ENCODE results near the gene ASB10.

ASB10 gene

GRCh38 chr7:151210087-151210854, 23.2 kb upstream of the ASB10 start, which contains the start of gene H2BK1:
Gene H2BK1, minus strand, starts transcription at chr7:151210488. Its CDS starts 170 bp downstream, at chr7:151210318.
- DNase-seq (ENCODE audit: low read depth), result no peak

- no peak for DNase-seq (ENCODE audit: low read depth)
These were observed 22.5 kb upstream of the ASB10 start for GRCh38 chr7:151209588-151209987.

- no peak for DNase-seq (ENCODE audit: low read depth)
These were observed 21.3 kb upstream of the ASB10 start for GRCh38 chr7:151208253-151208862.

GRCh38 chr7:151207804-151208203, 20.8 kb upstream of the ASB10 start:
- DNase-seq (ENCODE audit: low read depth), result no peak

- DNase-seq (ENCODE audit: low read depth), result no peak
These were observed 20.3 kb upstream of the ASB10 start for GRCh38 chr7:151207315-151207714.

- no peak for DNase-seq (ENCODE audit: low read depth)
These were observed 19.9 kb upstream of the ASB10 start for GRCh38 chr7:151206914-151207313.

GRCh38 chr7:151205730-151206129, 18.7 kb upstream of the ASB10 start:
- no peak for DNase-seq (ENCODE audit: low read depth)

- no peak for DNase-seq (ENCODE audit: low read depth)
These were observed 17.5 kb upstream of the ASB10 start for GRCh38 chr7:151204383-151205032.

- DNase-seq (ENCODE audit: low read depth), result no peak
These were observed 15.8 kb upstream of the ASB10 start for GRCh38 chr7:151202836-151203235.

GRCh38 chr7:151201751-151202150, 14.7 kb upstream of the ASB10 start:
- no peak for DNase-seq (ENCODE audit: low read depth)

GRCh38 chr7:151201344-151201743, 14.3 kb upstream of the ASB10 start:
- no peak for DNase-seq (ENCODE audit: low read depth)

- no peak for DNase-seq (ENCODE audit: low read depth)
These were observed 12.1 kb upstream of the ASB10 start for GRCh38 chr7:151198945-151199848.

- no peak for DNase-seq (ENCODE audit: low read depth)
These were observed 10.9 kb upstream of the ASB10 start for GRCh38 chr7:151197932-151198331.

- DNase-seq (ENCODE audit: low read depth), result no peak
These were observed 8.8 kb upstream of the ASB10 start for GRCh38 chr7:151195616-151196450.

- DNase-seq (ENCODE audit: low read depth), result no peak
These were observed 7.1 kb upstream of the ASB10 start for GRCh38 chr7:151194188-151194587.

- no peak for DNase-seq (ENCODE audit: low read depth)
These were observed 6.3 kb upstream of the ASB10 start for GRCh38 chr7:151193203-151193978.

GRCh38 chr7:151192002-151192539, 5.0 kb upstream of the ASB10 start:
- no peak for DNase-seq (ENCODE audit: low read depth)

GRCh38 chr7:151191544-151191943, 4.5 kb upstream of the ASB10 start:
- DNase-seq (ENCODE audit: low read depth), result no peak

GRCh38 chr7:151189038-151189437, 2.0 kb upstream of the ASB10 start:
- no peak for DNase-seq (ENCODE audit: low read depth)

- DNase-seq (ENCODE audit: low read depth), result no peak
These were observed 1.1 kb upstream of the ASB10 start for GRCh38 chr7:151188252-151188542.

Measured in non-pigmented ciliary epithelial cell (primary cell).